Upper lobe of right lung (tissue), 1 donor: ENCODE measurements around the gene CHRNA4. TPM values are rescaled to one million over a fixed set of nuclear protein-coding genes. Genes with fewer than 3 reads are reported as not detected.
"Not testable (repeated sequence)": the region's sequence is repeated elsewhere in the genome, so short reads cannot be mapped to it uniquely, and the experiment has no call there.

ENCODE experiments used
- ATAC-seq: fragments of 200-7000 bp; cut with Tn5 transposase; one replicate; pipeline ENCODE4 v1.9.1; 2020; ENCODE audit warnings: mild to moderate bottlenecking, moderate library complexity
- DNase-seq: peaks from one replicate; pipeline ENCODE4 v3.0.0-alpha.2; 2020
- H3K27ac ChIP-seq: fragments of 200-600 bp; one replicate; pipeline ENCODE4 v1.8.0; 2022
- H3K27me3 ChIP-seq: fragments of 200-600 bp; one replicate; pipeline ENCODE4 v1.8.0; 2022; ENCODE audit warnings: mild to moderate bottlenecking
- H3K36me3 ChIP-seq: fragments of 200-600 bp; one replicate; pipeline ENCODE4 v1.8.0; 2022
- H3K4me1 ChIP-seq: fragments of 200-600 bp; one replicate; pipeline ENCODE4 v1.8.0; 2022
- H3K4me3 ChIP-seq: fragments of 200-600 bp; one replicate; pipeline ENCODE4 v1.8.0; 2022; ENCODE audit warnings: mild to moderate bottlenecking
- H3K9me3 ChIP-seq: fragments of 200-600 bp; one replicate; pipeline ENCODE4 v1.8.0; 2022
- CTCF ChIP-seq: fragments of 200-600 bp; IDR thresholded peaks from one replicate; pipeline ENCODE4 v1.8.0; 2022; ENCODE audit warnings: antibody characterized with exemption
- intact Hi-C: fragments of 100-400 bp; cut with DNase I; formaldehyde crosslinking; loops from one replicate; pipeline ENCODE4 v1.11.0; 2022
- total RNA-seq: library from RNA; stranded (reverse); fragmentation: NEBNext Ultra II Directional; extraction: Animal tissue kit (Norgen Biotek cat#: 25700); gene quantifications from one replicate; pipeline ENCODE4 v1.2.1, GENCODE V29; 2021
- donor health status: DM: no; HTN: yes; CAD: no; lungs with severe emphysema.

The CHRNA4 gene
- total RNA-seq, 1 donor from 2014 or later, result 0.06 TPM

- Histone ChIP-seq H3K27me3 (peaks cover 30% of the 10 kb centered on the region), H3K4me3 (no peak overlapping the region), H3K4me1 (peaks cover 4% of the 10 kb centered on the region), H3K27ac (no peak overlapping the region), H3K36me3 (no peaks in the 10 kb centered on the region), H3K9me3 (no peaks in the 10 kb centered on the region)
- no peak for DNase-seq
- intact Hi-C loops, result no loop called here
- ATAC-seq, result no peak
- no peak for TF ChIP-seq CTCF
These were observed 15.6 kb downstream of the CHRNA4 start for GRCh38 chr20:63345328-63346100.

- DNase-seq (no peak), ATAC-seq (peak; percentile 6)
- no peaks in the 10 kb centered on the region for H3K36me3 ChIP-seq
- TF ChIP-seq CTCF, result no peak
- intact Hi-C loops, result no loop called here
- H3K9me3 ChIP-seq, result no peaks in the 10 kb centered on the region
- H3K27me3 ChIP-seq, result peaks cover 30% of the 10 kb centered on the region
- no peak overlapping the region for H3K27ac ChIP-seq
- no peak overlapping the region for H3K4me3 ChIP-seq
- H3K4me1 ChIP-seq, result peaks cover 4% of the 10 kb centered on the region
These were observed 16.4 kb downstream of the CHRNA4 start for GRCh38 chr20:63344616-63345327.

DNA sequence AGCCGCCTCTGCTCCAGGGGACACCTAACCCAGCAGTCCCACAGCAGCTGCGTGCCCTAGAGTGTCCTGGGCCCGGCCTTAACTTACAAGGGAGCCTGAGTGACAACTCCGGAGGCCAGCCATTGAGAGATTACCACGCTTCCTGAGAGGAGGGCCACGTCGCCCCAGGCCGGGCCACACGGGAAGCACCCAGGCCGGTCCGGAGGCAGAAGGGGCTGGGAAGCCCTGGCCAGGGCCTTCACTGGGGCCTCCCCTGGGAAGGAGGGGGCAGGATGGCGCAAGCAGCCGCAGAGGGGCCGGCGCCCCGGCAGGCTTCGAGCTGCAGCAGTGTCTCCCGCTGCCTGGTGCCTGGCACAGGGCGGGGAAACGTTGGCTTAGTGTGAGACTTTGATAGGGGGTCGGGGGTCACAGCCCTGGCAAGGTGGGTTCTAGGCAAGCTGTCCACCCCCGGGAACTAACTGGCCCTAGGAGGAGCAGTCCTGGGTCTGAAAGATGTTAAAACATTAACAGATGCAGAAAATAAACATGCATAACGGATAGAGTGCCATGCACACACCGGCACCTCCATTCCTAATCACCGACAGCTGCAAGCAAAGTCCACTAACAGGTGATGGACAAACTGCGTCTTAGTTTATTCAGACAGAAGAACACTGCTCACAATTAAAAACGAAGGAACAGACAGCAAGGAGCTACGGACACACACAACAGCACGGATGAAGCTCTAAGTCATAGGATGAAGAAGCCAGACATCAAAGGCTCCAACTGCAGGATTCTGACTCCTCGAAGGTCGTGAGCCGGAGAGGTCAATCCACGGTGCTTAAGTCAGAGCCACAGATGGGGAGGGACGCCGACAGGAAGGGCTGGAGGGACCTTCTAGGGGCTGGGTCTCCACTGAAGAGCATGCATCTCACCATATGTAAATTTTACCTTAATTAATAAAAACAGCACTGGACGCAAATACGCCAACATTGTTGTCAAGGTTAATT is 17.4 kb downstream of the CHRNA4 start:
- peaks cover 4% of the 10 kb centered on the region for H3K4me1 ChIP-seq
- TF ChIP-seq CTCF, result no peak
- H3K27ac ChIP-seq, result no peak overlapping the region
- no peaks in the 10 kb centered on the region for H3K36me3 ChIP-seq
- no peak for DNase-seq
- intact Hi-C loops, result no loop called here
- no peaks in the 10 kb centered on the region for H3K9me3 ChIP-seq
- no peak overlapping the region for H3K4me3 ChIP-seq
- ATAC-seq, result no peak
- H3K27me3 ChIP-seq, result peaks cover 30% of the 10 kb centered on the region

DNA sequence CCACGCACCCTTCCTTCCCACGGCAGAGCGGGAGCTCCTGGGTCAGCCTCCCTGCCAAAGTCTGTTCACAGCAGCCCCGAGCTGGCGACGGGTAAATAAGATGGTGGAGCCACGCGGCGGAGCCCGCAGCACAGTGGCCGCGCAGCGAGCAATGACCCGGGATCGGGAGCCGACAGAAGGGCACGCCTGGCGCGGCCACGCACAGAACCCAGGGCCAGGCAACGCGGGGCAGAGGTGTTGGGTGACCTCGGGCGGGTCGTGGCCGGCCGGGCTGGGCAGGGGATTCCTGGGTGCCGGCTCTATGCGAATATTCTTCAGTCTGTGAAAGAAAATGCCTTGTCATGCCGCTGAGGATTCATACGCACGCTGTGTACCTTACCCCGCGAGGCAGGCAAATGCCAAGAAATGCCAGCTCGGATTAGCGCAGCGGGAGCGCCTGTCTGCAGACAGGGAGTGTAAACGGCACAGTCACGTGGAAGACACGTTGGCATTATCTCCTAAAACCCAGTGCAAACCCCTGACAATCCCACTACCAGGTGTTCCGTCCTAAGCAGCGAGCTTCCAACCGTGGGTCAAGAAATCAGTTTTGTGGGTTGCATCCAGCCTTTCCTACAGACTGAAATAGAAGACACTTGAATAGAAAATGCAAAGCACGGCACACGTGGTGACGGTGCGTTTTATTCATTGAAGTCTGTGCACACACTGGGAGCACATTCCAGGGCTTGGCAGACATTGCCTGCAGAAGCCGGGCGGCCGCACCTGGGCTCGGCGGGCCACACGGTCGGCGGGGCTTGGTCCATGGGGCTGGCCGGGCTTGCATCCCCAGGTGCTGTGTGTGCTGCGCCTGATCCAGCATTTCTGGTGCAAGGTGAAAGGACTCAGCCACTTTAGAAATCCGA is 18.3 kb downstream of the CHRNA4 start:
- peaks cover 31% of the 10 kb centered on the region for H3K27me3 ChIP-seq
- TF ChIP-seq CTCF, result no peak

DNA sequence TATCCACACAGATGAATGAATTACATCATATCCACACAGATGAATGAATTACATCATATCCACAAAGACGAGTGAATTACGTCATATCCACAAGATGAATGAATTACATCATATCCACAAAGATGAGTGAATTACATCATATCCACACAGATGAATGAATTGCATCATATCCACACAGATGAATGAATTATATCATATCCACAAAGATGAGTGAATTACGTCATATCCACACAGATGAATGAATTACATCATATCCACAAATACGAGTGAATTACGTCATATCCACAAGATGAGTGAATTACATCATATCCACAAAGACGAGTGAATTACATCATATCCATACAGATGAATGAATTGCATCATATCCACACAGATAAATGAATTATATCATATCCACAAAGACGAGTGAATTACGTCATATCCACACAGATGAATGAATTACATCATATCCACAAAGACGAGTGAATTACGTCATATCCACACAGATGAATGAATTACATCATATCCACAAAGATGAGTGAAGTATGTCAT is 20.9 kb downstream of the CHRNA4 start:
- ATAC-seq, DNase-seq, intact Hi-C loops: not testable (repeated sequence)

More for the DNA sequence above, 18.3 kb downstream of the CHRNA4 start:
- peaks cover 4% of the 10 kb centered on the region for H3K4me1 ChIP-seq
- H3K36me3 ChIP-seq, result no peaks in the 10 kb centered on the region
- H3K9me3 ChIP-seq, result no peaks in the 10 kb centered on the region
- no peak overlapping the region for H3K4me3 ChIP-seq
- no peak overlapping the region for H3K27ac ChIP-seq
- intact Hi-C loops, result no loop called here
- DNase-seq, result no peak
- no peak for ATAC-seq

GRCh38 chr20:63339154-63340094 is 21.7 kb downstream of the CHRNA4 start:
- H3K27me3 ChIP-seq, result peaks cover 45% of the 10 kb centered on the region

More for the DNA sequence above, 20.9 kb downstream of the CHRNA4 start:
- H3K27me3 ChIP-seq, result peaks cover 52% of the 10 kb centered on the region
- not testable (repeated sequence) for H3K36me3 ChIP-seq, H3K9me3 ChIP-seq, H3K27ac ChIP-seq, H3K4me3 ChIP-seq, H3K4me1 ChIP-seq

More at GRCh38 chr20:63339154-63340094, 21.7 kb downstream of the CHRNA4 start:
- ATAC-seq, H3K27ac ChIP-seq, H3K9me3 ChIP-seq, H3K4me3 ChIP-seq, DNase-seq, intact Hi-C loops, H3K4me1 ChIP-seq, H3K36me3 ChIP-seq: not testable (repeated sequence)
